ENCODE measurements around the gene ADGRL3. TPM values are rescaled to one million over a fixed set of nuclear protein-coding genes. Genes with fewer than 3 reads are reported as not detected.
"Not testable (repeated sequence)": the region's sequence is repeated elsewhere in the genome, so short reads cannot be mapped to it uniquely, and the experiment has no call there.

The ADGRL3 gene
- total RNA-seq, 1 experiment from 2014 or later: 1.8 TPM

DNA sequence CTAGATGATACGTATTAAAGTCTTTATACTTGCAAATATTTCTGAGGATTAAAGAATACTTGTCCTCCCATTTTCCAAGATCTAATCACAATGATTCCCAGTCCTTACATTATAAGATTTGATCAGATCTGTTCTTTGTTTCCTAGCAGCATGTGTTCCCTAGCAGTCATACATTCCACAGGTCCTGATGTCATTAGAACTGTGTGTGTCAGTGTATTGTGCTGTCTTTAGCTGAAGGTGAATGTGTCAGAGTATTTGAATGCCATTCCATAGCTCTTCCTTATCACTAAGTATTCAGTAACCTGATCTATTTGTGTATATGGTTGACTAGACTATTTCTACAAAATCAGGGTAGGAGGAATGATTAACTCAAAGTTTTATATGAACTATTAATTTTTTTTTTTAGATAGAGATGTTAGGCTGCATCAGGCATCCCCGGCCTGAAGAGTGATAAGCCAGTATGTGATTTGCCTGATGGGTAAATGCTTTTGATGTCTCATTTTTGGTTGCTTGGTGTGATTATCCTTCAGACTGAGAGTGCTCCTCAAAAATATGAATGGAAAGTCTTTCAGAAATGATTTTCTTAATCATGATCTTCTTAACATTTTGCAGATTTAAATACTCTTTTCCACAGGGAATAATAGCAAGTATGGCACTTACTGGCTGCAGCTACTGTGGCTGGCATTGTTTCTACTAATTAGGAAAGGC lies 4.4 kb downstream of the ADGRL3 start:
- DNase-seq (ENCODE audit: extremely low read depth, low read depth): no peak

DNA sequence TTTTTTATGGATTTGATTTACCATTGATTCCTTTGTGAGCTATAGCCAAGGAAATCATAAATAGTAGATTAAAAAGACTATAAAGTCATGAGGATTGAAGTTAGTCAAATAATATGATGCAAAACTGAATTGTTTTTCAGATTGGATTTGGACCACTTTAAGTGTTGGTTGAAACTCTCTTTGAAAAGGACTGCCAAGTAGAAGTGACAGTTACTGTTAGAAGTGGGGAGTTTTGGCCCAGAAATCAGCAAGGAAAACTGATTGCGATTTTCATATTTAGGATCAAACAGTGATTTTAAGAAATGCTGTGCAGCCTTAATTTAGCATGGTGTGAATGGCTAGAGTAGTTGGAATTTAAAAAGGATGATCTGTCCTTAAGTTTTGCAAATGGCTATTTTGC lies 4.9 kb downstream of the ADGRL3 start:
- DNase-seq (ENCODE audit: extremely low read depth, low read depth): no peak

DNA sequence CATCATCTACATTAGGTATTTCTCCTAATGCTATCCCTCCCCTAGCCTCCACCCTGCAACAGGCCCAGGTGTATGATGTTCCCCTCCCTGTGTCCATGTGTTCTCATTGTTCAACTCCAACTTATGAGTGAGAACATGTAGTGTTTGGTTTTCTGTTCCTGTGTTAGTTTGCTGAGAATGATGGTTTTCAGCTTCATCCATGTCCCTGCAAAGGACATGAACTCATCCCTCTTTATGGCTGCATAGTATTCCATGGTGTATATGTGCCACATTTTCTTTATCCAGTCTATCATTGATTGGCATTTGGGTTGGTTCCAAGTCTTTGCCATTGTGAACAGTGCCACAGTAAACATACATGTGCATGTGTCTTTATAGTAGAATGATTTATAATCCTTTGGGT lies 7.0 kb downstream of the ADGRL3 start:
- not testable (repeated sequence) for DNase-seq (ENCODE audit: extremely low read depth, low read depth)

DNA sequence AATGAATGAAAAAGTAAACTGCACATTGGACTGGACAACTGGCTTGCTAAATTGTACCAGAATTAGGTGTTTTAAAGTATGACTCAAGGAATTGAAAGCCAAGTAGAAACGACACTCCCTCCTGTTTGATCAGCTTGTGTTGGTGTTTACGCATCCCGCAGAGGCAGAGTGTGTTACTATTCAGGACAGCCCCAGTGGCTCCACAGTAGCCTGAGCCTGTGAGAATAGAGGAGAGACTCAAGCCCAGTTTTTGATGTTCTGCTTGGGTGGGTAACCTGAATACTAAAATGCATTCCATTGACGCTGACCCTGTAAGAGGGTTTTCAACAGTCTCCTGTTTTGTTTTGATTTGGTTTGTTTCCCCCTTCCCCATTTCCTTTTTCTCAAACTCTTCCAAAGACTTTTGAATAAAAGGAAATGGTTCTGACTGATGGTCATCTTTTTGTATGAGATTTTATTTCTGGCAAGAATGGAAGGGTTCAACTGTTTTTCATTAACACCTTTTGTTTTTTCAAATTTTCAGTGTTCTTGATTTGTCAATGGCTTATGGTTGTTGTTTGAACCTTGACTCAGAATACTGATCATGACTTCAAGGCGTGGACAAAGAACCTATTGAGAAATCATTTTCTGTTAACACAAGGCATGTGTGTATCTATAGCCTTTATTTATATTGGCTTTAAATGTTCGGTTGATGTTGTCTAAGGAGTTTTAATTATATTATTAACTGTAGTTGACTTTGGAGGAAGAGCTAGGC lies 10.2 kb downstream of the ADGRL3 start:
- no peak for DNase-seq (ENCODE audit: extremely low read depth, low read depth)

DNA sequence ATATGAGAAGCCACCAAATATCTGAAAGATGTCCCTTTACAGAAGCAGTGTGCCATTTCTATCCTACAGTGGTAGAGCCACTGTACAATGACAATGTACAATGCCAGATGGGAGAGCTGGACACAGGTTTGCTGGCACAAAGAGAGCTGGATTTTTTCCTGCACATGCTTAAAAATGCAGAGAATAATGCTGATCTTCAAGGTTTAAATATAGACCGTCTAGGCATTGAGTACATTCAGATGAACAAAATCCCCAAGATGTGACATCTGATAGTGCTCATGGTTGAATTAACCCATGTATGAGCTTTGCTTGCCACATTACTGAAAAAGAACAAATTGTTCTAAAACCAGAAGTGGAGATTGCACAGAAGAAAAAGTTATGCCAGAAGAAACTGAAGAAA lies 11.7 kb downstream of the ADGRL3 start:
- no peak for DNase-seq (ENCODE audit: extremely low read depth, low read depth)

DNA sequence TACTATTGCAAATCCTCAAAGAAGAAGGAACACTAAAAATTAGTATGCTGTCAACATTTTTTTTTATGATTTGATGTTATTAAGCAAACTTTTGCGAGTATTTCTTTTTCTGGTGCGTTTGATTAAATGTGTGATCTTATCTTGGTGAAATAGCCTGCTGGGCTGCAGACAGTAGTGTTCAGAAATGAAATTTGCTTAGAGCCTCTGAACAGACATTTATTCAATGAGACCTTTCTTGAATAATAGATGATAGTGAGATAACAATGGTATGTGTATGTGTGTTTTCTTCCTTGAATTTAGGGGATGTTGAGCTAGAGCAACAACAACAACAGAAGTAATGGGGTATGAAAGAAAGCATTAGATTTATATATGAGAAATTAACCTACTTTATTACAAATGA lies 12.7 kb downstream of the ADGRL3 start:
- DNase-seq (ENCODE audit: extremely low read depth, low read depth): no peak

DNA sequence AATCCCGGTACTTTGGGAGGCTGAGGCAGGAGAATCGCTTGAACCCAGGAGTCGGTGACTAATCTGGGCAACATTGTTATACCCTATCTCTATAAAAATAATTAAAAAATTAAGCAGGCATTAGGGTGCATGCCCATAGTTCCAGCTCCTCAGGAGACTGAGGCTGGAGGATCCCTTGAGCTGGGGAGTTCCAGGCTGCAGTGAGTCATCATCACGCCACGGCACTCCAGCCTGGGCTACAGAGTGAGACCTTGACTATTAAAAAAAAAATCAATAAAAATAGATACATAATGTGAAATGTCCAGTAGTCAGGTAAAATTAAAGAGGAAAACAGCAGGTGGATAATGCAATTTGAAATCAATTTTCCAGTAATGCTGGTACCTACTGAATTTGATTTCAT lies 14.6 kb downstream of the ADGRL3 start:
- DNase-seq (ENCODE audit: extremely low read depth, low read depth): no peak

DNA sequence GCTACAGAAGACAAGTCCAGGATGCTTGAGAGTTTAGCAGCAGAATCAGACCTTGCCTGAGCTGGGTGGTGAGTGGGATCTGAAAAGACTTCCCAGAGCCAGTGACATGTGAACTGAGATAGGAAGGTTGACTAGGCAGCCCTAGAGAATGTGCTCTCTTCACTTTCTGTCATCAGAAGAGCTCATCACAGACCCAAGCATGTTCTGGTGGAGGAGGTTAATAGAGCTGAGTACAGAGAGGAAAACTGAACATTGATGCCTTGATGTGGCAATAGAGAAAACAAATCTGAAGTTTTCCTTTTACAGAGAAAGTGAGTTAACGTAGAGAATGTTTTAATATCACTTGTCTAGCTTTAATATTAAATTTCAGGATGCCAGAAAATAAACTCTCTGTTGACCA lies 17.1 kb downstream of the ADGRL3 start:
- DNase-seq (ENCODE audit: extremely low read depth, low read depth): no peak

DNA sequence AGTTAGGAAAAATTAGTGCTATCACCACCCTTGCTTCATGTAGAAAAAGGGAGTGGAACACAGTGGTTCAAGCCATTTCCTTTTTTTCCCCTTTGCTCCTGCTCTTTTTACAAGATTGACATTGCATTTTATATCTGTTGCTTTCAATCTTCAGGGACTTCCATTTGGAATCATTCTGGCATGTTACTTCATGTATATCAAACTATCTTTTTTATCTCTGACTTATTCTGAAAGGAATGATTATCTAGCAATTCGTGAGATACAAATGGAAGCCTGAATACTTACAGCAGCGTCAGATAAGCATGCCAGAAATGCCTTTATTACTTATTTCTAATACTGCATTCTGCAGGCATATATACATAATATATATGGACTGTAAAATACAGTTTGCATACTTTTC lies 20.4 kb downstream of the ADGRL3 start:
- DNase-seq (ENCODE audit: extremely low read depth, low read depth): no peak

DNA sequence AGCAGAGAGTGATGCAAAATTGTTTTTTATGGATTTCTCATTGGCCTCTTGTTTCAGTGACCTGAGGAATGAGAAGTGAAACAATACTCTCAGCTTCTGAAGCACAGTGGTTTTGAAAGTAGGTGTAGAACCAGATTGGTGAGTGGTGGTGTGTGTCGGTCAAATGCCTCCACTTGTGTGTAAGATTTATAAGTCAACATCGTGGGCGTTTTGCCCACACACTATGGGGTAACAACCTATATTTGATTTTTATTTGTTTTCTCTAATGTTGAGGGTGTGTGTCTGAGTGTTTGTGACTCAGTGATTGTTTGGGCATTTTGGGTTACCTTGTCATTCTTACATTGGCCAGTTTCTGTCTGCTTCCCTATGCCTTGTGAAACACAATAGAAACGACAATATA lies 23.3 kb downstream of the ADGRL3 start:
- no peak for DNase-seq (ENCODE audit: extremely low read depth, low read depth)

DNA sequence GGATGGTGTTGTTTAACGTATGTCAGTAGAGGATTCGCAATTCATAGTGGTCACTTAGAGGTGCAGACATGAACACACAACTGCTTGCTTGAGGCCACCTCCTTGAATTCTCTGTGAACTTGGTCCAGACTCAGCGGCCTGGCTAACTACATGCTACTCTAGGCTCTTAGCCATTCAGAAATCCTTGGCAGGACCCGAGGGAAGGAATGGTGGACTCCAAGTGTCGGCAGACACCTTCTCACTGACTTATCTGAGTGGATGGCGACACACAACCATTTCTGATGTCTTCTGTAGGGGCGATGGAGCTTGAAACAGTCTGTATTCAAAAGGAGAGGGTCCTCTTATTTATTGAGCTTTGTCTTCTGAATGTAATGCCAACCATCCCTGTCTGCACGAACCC lies 24.4 kb downstream of the ADGRL3 start:
- DNase-seq (ENCODE audit: extremely low read depth, low read depth): no peak

DNA sequence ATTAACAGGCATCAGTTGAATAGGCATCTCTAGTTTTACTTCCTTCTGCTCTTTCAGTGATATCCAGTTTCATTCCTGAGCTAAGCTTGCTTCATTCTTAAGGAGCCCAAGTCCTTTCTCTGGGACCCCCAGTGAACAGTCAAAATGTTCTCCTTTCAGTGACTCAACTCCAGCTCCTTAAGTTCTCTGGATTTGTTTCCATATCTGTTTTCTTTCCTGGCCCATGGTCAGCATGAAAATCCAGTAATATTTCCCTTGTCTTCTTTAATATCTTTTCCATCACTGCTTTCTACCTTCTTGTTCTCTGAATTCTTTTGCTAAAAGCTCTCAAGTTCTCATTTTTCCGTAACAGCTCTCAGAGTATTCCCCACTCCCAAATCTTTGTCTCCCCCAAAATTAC lies 25.5 kb downstream of the ADGRL3 start:
- no peak for DNase-seq (ENCODE audit: extremely low read depth, low read depth)

DNA sequence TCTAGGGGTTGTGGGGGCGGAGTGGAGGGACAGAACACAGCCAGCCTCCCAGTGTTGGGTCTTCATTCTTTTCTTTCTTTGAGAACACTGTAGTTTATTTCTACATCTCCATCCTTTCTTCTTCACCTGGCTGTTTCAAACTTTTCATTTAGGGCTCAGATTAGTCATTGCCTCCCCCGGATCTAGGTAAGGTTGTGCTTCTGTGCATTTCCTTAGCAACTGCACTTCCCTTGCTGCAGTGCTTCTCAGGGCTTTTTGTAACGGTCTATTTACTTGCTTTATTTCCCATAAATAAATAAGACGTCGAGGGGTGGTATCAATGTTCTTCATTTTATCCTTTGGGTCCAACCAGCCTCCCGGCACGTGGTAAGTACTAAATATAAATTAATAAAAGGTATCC lies 31.3 kb downstream of the ADGRL3 start:
- no peak for DNase-seq (ENCODE audit: extremely low read depth, low read depth)

DNA sequence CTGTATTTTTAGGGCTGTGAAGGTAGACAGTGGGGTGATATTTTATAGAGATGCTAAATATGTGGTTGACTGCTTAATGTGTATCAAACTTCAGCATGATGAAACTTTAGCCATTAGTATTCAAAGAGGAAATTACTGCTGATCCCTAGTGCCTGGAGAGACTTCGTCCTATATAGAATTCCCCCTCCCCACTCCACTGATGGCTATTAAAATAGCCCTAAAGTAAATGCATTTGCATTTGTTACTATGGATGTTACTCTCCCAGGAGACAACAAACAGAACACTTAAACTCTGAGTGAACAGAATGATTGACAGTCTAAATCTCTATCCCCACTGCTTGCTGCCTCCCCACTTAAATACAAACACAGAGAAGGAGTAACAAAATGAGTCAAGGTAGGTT lies 39.1 kb downstream of the ADGRL3 start:
- no peak for DNase-seq (ENCODE audit: extremely low read depth, low read depth)

DNA sequence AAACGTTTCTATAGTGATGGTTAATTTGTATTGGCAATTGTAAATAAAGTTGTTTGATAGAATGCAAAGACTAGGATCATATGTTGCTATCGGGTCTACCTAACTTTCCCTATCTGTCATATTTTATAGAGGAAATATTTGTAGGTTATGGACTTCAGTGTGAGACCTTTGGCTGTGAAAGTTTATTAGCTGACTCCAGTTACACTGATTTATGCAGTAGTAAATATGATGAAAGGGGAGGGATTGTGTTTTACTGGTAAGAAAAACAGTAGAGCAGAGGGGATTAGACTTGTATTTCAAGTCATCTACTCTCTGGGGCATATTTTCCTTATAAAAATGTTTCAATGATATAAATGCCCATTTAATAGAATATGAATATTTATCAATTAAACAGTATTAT lies 43.8 kb downstream of the ADGRL3 start:
- DNase-seq (ENCODE audit: extremely low read depth, low read depth): no peak

DNA sequence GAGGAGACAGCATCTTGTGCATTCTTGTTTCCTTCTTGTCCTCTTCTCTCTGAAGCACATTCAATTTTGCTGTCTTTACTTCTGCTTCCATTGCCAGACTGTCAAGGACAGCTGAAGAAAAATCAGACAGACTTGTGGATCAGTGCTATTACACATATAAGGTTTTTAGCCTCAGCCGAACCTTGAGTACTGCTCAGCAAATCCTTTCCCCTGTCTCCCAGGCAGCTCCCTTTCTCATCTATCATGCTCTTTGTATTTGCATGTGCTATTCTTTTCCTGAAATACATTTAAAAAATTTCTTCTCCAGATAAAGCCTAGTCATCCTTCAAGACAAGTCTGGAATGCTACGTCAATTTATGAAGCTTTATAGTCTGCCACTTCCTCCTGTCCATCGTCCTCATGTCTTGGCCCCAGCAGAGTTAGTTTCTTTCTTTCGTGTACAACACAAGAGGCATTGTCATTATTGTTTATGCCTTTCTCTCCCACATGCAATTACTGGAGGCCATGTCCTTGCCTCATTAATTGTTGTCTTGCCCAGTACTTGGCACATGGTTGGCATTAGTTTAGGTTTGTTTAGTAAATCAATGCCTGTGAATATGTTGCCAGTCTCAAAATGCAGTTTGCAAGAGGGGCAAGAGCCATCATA lies 45.1 kb downstream of the ADGRL3 start:
- no peak for DNase-seq (ENCODE audit: extremely low read depth, low read depth)

DNA sequence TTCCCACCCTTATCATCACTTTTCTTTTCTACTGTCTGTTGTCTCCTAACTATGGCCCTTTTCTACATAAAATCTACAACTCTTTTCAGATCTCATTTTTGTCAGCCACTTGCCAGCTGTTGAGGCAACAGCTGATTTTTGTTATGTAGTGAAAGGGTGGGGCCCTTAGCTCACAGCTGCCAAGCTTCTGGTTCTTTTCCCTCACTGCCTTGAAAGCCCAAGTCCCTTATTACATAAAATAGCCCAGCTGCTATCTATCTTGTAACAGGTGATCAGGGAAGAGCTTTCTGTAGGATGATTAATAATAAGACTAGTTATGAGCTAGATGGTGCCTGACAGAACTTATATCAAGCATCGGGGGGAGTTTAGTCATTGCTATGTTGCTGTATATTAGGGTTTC lies 45.9 kb downstream of the ADGRL3 start:
- DNase-seq (ENCODE audit: extremely low read depth, low read depth): no peak

DNA sequence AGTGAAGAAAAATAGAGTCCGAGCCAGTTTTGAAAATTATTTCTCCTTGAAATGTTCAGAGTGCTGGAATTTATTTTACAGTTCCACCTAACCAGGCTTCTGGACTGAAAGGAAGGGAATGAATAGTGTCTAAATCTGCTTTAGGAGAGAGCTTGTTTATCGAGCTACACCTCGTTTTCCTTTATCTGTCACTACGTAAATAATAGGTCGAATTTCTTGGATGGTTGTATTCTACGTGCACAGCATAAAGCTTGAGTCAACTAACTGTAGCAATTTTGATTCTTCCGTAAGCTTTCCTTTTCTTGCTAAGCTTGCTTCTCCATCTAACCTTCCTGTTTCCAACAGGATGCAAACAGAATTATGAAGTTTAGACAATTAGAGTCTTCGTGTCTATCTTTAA lies 48.6 kb downstream of the ADGRL3 start:
- DNase-seq (ENCODE audit: extremely low read depth, low read depth): no peak

DNA sequence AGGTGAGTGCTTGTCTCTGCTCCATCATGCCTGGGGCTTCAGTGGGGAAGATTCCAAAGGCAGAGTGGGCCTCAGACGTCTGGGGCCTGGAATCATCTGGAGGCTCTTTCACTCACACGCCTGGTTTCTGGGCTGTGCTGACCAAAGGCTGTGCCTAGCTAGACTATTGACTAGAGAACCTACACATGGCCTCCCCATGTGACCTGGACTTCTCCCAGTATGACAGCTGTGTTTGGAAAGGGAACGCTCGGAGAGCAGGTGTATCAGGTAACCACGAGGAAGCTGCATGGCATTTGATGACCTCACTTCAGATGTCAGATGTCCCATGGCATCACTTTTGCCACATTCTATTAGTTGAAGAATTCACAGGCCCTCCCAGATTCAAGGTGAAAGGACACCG lies 51.0 kb downstream of the ADGRL3 start:
- no peak for DNase-seq (ENCODE audit: extremely low read depth, low read depth)

DNA sequence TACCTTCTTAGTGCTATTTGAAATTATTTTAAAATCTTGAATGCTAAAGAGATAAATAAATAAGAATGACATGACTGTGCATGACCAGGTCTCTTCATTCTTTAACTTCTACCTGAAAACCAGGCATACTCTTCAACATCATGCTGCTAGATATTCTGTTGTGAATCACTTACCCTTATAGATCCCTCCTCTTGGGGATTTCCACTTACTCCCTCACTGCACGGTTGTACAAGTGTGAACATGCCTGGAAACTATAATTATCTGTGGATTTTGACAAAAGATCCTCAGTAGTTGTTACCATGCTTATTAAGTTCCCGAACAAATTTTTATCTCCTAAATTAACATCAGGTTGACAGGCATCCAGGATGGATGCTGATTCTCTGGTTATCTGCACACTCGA lies 54.3 kb downstream of the ADGRL3 start:
- DNase-seq (ENCODE audit: extremely low read depth, low read depth): no peak

DNA sequence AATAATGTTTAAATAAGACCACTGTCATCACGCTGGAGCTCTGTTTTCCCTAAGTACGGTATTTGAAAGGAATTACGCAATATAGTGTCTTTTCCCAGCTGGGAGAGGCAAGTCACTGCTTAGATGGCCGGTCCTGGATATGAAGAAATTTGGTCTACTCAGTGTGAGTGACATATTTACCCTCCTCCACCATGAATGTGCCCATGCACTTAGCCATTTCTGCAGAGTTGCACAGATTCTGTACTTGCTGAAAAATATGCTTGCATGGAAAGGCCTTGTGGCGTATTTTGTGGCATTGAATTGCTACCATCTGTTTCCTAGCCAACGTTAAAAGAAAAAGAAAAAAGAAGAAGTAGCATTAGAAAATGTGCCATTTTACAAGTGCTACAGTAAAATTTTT lies 73.1 kb downstream of the ADGRL3 start:
- no peak for DNase-seq (ENCODE audit: extremely low read depth, low read depth)

DNA sequence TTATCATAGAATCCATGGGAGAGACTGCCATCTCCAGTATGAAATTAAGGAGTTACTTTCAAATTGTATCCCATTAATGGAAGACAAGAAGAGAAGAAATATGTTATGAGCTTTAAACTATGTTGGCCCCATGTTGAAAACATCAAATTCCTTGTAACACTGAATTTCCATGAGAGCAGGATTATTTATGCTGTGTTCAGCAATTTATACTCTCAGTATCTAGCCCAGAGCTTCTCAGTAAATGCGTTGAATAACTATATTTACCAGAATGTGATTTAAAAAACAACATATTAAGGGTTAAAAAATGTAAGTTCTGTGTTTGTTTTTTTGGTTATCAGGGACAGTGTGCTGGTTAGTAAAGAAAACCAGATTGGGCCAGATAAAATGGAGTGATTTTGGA lies 74.2 kb downstream of the ADGRL3 start:
- DNase-seq (ENCODE audit: extremely low read depth, low read depth): no peak
